Measurements from ENCODE around the gene CLDN11.

The CLDN11 gene

DNA sequence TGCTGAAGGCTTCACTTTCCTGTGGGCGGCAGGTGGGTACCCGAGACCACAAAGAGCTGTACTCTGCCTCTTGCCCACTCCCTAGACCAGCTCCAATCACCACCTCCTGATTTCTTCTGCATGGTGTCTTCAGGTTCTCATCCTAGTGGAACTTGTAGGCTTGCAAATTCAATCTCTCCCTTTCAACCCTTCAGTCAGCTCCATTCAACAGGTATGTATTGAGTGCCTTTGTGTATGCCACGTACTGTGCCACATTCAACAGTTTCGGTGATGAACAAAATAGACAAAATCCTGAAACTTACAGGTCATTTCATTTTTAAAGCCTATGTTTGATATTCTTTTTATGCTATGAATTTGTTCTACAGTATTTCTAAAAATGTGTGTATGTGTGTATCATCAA, 5.4 kb upstream of the CLDN11 start:
- Histone ChIP-seq H3K36me3 (ENCODE audit: control insufficient read depth, insufficient read depth, low read length) (no peaks in the 10 kb centered on the region), H3K27ac (ENCODE audit: low read length) (no peak overlapping the region), H3K4me1 (ENCODE audit: control insufficient read depth, insufficient read depth, low read length) (no peaks in the 10 kb centered on the region), H3K4me3 (ENCODE audit: low read length) (no peak overlapping the region), H3K9me3 (ENCODE audit: control insufficient read depth, insufficient read depth, low read length) (no peaks in the 10 kb centered on the region), H3K27me3 (ENCODE audit: control insufficient read depth, insufficient read depth, low read length) (no peaks in the 10 kb centered on the region; the same call in 1 of the 2 replicates)
- WGBS (ENCODE audit: insufficient coverage, insufficient read length) = no CpG with 5 or more reads among the region's 4 CpGs
- DNase-seq (ENCODE audit: low read depth, low spot score) = no peak

DNA sequence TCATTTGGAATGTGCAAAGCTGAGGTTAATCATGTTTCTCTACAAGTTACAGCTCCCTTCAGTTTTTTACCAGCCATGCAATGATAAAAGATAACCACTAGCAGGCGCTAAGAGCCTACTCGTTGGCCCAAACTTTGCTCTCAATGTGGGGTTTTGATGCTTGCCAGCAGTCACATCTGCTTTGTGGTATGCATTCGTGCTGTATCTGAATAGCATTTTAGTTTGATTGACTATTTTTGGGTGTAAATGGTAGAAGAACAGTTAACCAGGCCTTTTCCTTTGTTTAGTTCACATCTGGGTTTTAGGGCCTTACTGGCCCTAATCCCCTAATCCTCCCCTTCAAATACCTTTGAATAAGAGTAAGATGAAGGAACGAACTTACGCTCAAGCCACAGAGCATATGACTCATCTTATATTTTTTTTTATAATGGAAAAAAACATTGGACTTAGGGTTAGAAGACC, 4.4 kb upstream of the CLDN11 start:
- no peak for DNase-seq (ENCODE audit: low read depth, low spot score)
- no CpG with 5 or more reads among the region's 5 CpGs for WGBS (ENCODE audit: insufficient coverage, insufficient read length)

DNA sequence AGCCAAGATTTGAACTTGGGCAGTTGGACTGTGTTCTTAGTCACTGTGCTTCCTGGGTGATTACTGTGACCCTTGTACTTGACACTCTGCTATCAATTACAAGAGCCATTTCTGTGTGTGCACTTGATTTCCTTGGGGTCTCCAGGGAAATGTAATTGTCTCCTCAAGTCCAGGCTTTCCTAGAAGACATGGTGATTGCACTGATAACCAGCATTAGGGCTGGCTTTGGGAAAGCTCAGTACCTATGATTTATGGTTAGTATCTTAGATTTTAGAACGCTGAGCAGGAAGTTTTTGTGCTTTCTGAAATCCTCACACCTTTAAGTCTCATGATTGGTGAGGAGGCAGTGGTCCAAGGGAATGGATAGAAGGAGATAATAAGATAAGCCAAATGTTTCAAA, 1.6 kb upstream of the CLDN11 start:
- Histone ChIP-seq H3K36me3 (ENCODE audit: control insufficient read depth, insufficient read depth, low read length) (no peaks in the 10 kb centered on the region), H3K4me3 (ENCODE audit: low read length) (no peak overlapping the region), H3K27ac (ENCODE audit: low read length) (no peak overlapping the region), H3K4me1 (ENCODE audit: control insufficient read depth, insufficient read depth, low read length) (peaks cover 1% of the 10 kb centered on the region; the same call in 1 of the 2 replicates), H3K9me3 (ENCODE audit: control insufficient read depth, insufficient read depth, low read length) (no peaks in the 10 kb centered on the region), H3K27me3 (ENCODE audit: control insufficient read depth, insufficient read depth, low read length) (peaks cover 18% of the 10 kb centered on the region; the same call in 1 of the 2 replicates)
- no CpG with 5 or more reads among the region's 1 CpG for WGBS (ENCODE audit: insufficient coverage, insufficient read length)
- no peak for DNase-seq (ENCODE audit: low read depth, low spot score)

More for the DNA sequence above, 4.4 kb upstream of the CLDN11 start:
- Histone ChIP-seq H3K4me1 (ENCODE audit: control insufficient read depth, insufficient read depth, low read length) (0 out of 2 replicates have a peak, but pooled peaks cover 1% of the 10 kb centered on the region), H3K9me3 (ENCODE audit: control insufficient read depth, insufficient read depth, low read length) (no peaks in the 10 kb centered on the region), H3K4me3 (ENCODE audit: low read length) (no peak overlapping the region), H3K27me3 (ENCODE audit: control insufficient read depth, insufficient read depth, low read length) (peaks cover 5% of the 10 kb centered on the region; the same call in 1 of the 2 replicates), H3K36me3 (ENCODE audit: control insufficient read depth, insufficient read depth, low read length) (no peaks in the 10 kb centered on the region), H3K27ac (ENCODE audit: low read length) (no peak overlapping the region)

DNA sequence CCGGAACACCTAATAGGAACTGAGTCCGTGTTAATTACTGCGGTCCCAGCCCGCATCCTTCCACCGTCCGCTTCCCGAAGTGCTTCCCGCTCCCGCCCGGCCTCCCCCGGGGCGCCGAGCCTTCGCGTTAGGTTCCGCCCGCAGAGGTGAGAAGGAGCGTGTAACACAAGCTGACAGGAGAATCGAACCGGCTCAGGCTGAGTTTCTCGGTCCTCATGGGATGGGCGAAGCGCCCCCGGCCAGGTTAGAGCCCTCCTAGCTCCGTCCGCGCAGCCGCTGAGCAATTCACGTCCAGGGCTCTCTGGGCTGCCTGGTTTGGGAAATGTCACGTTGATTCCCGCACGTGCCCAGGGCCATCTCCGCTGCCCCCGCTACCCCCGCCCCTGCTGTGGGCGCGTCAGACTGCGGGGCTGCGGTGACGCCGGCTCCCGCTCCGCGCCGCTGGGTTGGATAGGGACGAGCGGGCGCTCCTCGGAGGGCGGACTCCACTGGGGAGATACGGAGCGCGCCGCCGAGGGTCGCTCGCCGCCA, 954 bp downstream of the CLDN11 start:
- Histone ChIP-seq H3K27ac (ENCODE audit: low read length) (no peak overlapping the region), H3K4me3 (ENCODE audit: low read length) (peak overlapping the region; percentile 0; the same call in 1 of the 2 replicates), H3K27me3 (ENCODE audit: control insufficient read depth, insufficient read depth, low read length) (peaks cover 18% of the 10 kb centered on the region; the same call in 1 of the 2 replicates), H3K4me1 (ENCODE audit: control insufficient read depth, insufficient read depth, low read length) (peaks cover 1% of the 10 kb centered on the region; the same call in 1 of the 2 replicates), H3K9me3 (ENCODE audit: control insufficient read depth, insufficient read depth, low read length) (no peaks in the 10 kb centered on the region), H3K36me3 (ENCODE audit: control insufficient read depth, insufficient read depth, low read length) (no peaks in the 10 kb centered on the region)
- WGBS (ENCODE audit: insufficient coverage, insufficient read length) = no CpG with 5 or more reads among the region's 58 CpGs
- DNase-seq (ENCODE audit: low read depth, low spot score) = no peak

DNA sequence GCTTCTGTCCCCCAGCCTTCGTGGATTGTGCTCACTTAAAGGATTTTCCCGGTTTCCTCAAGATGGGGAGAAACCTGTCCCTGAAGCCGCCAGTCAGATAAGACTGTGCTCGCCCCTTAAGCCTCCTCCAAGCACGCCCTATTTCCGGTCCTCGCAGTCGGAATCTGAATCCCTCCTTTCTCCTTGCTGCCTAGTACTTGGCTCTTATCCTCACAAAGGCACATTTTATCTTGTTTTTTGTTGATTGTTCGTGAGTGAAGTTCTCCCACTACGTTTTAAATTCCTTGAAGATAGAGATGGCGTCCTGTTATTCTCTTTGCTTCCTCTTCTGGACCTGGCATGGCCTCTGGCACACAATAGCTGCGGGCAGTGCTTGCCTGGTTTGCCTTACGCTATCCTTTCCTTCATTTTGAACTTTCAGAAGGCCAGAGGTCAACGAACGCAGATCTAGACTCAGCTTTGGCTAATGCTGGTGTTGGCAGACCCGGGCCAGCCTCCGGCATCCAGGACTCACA, 1.7 kb downstream of the CLDN11 start:
- WGBS (ENCODE audit: insufficient coverage, insufficient read length) = no CpG with 5 or more reads among the region's 17 CpGs
- no peak for DNase-seq (ENCODE audit: low read depth, low spot score)
- no peaks in the 10 kb centered on the region for H3K36me3 ChIP-seq (ENCODE audit: control insufficient read depth, insufficient read depth, low read length)
- no peaks in the 10 kb centered on the region for H3K9me3 ChIP-seq (ENCODE audit: control insufficient read depth, insufficient read depth, low read length)
- peaks cover 1% of the 10 kb centered on the region; the same call in 1 of the 2 replicates for H3K4me1 ChIP-seq (ENCODE audit: control insufficient read depth, insufficient read depth, low read length)
- no peak overlapping the region for H3K27ac ChIP-seq (ENCODE audit: low read length)
- no peak overlapping the region; the same call in 1 of the 2 replicates for H3K4me3 ChIP-seq (ENCODE audit: low read length)
- H3K27me3 ChIP-seq (ENCODE audit: control insufficient read depth, insufficient read depth, low read length) = peaks cover 18% of the 10 kb centered on the region; the same call in 1 of the 2 replicates

DNA sequence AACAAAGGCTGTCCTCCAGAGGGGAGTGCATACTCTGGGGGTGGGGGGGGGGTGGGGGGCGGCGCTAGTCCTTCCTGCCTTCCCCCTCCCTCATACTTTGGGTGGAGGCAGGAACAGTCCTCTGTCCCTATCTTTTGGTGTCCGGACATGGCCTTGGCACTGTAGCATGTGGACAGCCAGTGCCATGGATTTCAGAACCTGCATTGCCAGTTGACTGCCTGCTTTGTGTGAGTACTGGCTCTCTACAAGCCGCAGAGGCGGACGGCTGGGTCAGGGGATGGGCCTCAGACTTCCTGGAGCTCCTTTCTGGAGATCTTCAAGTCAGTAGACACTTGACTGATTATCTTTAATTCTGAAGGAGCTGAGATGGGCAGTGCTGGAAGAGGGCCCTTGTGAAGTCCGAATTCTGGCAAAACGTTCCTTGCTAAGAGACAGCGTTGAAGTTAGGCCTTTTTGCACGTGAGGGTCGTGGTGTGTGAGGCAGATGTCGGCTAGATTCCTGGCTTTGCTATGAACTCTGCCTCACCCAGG, 2.5 kb downstream of the CLDN11 start:
- peaks cover 18% of the 10 kb centered on the region; the same call in 1 of the 2 replicates for H3K27me3 ChIP-seq (ENCODE audit: control insufficient read depth, insufficient read depth, low read length)
- no peak overlapping the region for H3K27ac ChIP-seq (ENCODE audit: low read length)
- DNase-seq (ENCODE audit: low read depth, low spot score) = no peak
- peaks cover 3% of the 10 kb centered on the region; the same call in 1 of the 2 replicates for H3K4me1 ChIP-seq (ENCODE audit: control insufficient read depth, insufficient read depth, low read length)
- no CpG with 5 or more reads among the region's 12 CpGs for WGBS (ENCODE audit: insufficient coverage, insufficient read length)
- H3K9me3 ChIP-seq (ENCODE audit: control insufficient read depth, insufficient read depth, low read length) = no peaks in the 10 kb centered on the region
- H3K36me3 ChIP-seq (ENCODE audit: control insufficient read depth, insufficient read depth, low read length) = no peaks in the 10 kb centered on the region
- H3K4me3 ChIP-seq (ENCODE audit: low read length) = no peak overlapping the region

DNA sequence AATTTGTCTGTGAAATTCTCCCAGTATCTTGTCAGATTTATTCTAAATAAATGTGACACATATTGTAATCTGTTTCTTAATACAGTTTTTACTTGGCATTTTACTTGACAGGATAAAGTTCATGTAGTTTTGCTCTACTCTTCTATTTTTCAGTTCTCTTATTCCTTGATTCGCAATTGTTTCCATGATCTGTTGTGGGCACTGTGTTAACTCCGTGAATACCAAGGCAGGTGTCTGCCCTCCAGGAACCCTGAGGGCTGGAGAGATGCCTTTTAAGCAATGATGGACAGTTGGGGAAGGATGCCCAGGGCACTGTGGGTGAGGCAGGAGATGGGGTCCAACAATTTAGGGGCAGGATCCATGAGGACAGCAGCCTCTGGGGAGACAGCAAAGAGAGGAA, 3.1 kb downstream of the CLDN11 start:
- H3K9me3 ChIP-seq (ENCODE audit: control insufficient read depth, insufficient read depth, low read length) = no peaks in the 10 kb centered on the region

DNA sequence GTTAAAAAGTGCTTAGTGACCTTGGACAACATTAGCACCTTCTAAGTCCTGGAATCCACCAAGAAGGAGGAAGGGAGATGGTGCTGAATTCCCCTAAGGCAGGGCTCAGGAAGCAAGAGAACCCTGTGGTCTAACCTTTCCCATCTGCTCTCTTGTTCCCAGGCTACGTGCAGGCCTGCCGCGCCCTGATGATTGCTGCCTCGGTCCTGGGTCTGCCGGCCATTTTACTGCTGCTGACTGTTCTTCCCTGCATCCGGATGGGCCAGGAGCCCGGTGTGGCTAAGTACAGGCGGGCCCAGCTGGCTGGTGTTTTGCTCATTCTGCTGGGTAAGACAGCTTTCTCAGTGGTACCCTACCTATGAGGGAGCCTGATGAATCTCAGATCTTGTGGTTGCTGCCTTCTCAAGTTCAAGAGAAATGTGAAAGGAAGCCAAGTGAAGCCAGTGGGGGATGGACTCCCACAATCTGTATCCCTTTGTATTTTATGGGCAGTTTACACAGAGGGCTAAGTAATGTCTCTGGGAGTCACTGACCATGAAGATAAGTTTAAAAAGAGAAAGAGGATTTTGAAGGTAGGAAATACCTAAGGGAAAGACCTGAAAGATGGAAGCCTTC, 4.4 kb downstream of the CLDN11 start:
- Histone ChIP-seq H3K27me3 (ENCODE audit: control insufficient read depth, insufficient read depth, low read length) (peaks cover 18% of the 10 kb centered on the region; the same call in 1 of the 2 replicates), H3K4me3 (ENCODE audit: low read length) (no peak overlapping the region), H3K36me3 (ENCODE audit: control insufficient read depth, insufficient read depth, low read length) (no peaks in the 10 kb centered on the region), H3K27ac (ENCODE audit: low read length) (no peak overlapping the region), H3K9me3 (ENCODE audit: control insufficient read depth, insufficient read depth, low read length) (no peaks in the 10 kb centered on the region), H3K4me1 (ENCODE audit: control insufficient read depth, insufficient read depth, low read length) (peaks cover 3% of the 10 kb centered on the region; the same call in 1 of the 2 replicates)
- no peak for DNase-seq (ENCODE audit: low read depth, low spot score)
- WGBS (ENCODE audit: insufficient coverage, insufficient read length) = no CpG with 5 or more reads among the region's 8 CpGs

More for the DNA sequence above, 3.1 kb downstream of the CLDN11 start:
- H3K36me3 ChIP-seq (ENCODE audit: control insufficient read depth, insufficient read depth, low read length) = no peaks in the 10 kb centered on the region
- no CpG with 5 or more reads among the region's 2 CpGs for WGBS (ENCODE audit: insufficient coverage, insufficient read length)
- peaks cover 18% of the 10 kb centered on the region; the same call in 1 of the 2 replicates for H3K27me3 ChIP-seq (ENCODE audit: control insufficient read depth, insufficient read depth, low read length)
- peaks cover 3% of the 10 kb centered on the region; the same call in 1 of the 2 replicates for H3K4me1 ChIP-seq (ENCODE audit: control insufficient read depth, insufficient read depth, low read length)
- H3K27ac ChIP-seq (ENCODE audit: low read length) = no peak overlapping the region
- no peak for DNase-seq (ENCODE audit: low read depth, low spot score)
- H3K4me3 ChIP-seq (ENCODE audit: low read length) = no peak overlapping the region

DNA sequence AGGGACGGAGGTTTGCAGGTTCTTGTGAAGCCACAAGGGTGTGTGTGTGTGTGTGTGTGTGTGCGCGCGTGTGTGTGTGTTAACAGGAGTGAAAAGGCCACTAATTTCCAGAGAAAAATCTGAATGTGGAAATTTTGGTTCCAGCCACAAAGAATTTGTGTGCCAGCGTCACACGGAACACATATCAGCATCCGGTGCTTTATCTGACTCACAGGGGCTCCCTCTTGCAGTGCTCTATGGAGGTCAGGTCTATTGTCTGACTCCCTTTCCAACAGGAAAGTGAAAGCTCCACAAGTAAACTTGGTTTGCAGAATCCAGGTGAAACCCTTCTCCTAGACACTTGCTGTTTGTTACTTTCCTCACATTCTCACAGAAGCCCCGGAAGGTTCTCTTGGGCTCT, 6.2 kb downstream of the CLDN11 start:
- H3K9me3 ChIP-seq (ENCODE audit: control insufficient read depth, insufficient read depth, low read length) = no peaks in the 10 kb centered on the region
- no peak overlapping the region for H3K4me3 ChIP-seq (ENCODE audit: low read length)
- H3K36me3 ChIP-seq (ENCODE audit: control insufficient read depth, insufficient read depth, low read length) = no peaks in the 10 kb centered on the region
- DNase-seq (ENCODE audit: low read depth, low spot score) = no peak
- H3K4me1 ChIP-seq (ENCODE audit: control insufficient read depth, insufficient read depth, low read length) = peaks cover 2% of the 10 kb centered on the region; the same call in 1 of the 2 replicates
- H3K27me3 ChIP-seq (ENCODE audit: control insufficient read depth, insufficient read depth, low read length) = peaks cover 8% of the 10 kb centered on the region; the same call in 1 of the 2 replicates
- no peak overlapping the region for H3K27ac ChIP-seq (ENCODE audit: low read length)
- no CpG with 5 or more reads among the region's 8 CpGs for WGBS (ENCODE audit: insufficient coverage, insufficient read length)

DNA sequence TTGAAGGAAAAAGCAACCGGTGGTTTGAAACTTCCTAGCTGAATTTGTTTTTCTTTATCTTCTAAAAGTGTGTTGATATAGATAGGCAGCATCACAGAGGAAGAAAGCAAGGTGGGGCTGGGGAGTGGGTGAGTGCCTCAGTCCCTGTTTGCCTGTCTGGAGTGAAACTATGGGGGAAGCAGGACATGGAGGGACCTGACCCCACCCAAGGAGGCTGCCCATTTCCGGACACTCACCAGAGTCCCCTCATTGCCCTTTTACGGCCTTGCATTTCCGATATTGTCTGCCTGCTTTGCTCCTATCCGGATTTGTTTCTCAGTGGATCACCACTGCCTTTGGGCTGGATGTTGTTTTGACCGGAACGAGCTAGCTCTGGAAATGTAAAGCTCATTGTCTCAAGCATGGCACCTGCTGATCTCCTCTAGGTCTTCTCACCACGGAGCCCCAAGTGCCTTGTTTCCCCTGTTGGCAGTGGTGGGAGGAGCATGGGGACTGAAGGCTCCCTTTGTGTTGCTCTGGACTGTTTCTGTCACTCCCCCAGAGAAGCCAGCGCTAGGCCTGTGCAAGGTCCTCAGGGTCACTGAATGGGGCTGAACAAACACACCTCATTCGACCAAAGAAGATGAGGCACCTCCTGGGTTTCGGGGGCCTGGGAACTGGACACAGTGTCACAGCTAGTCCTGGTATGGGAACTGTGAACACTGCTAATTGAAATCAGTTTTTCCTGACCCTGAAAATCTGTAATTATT, 7.0 kb downstream of the CLDN11 start:
- H3K27me3 ChIP-seq (ENCODE audit: control insufficient read depth, insufficient read depth, low read length) = peaks cover under 1% of the 10 kb centered on the region; the same call in 1 of the 2 replicates
- no peaks in the 10 kb centered on the region for H3K9me3 ChIP-seq (ENCODE audit: control insufficient read depth, insufficient read depth, low read length)
- peaks cover 2% of the 10 kb centered on the region; the same call in 1 of the 2 replicates for H3K4me1 ChIP-seq (ENCODE audit: control insufficient read depth, insufficient read depth, low read length)
- WGBS (ENCODE audit: insufficient coverage, insufficient read length) = no CpG with 5 or more reads among the region's 11 CpGs
- no peak overlapping the region for H3K27ac ChIP-seq (ENCODE audit: low read length)
- H3K4me3 ChIP-seq (ENCODE audit: low read length) = no peak overlapping the region
- H3K36me3 ChIP-seq (ENCODE audit: control insufficient read depth, insufficient read depth, low read length) = no peaks in the 10 kb centered on the region
- DNase-seq (ENCODE audit: low read depth, low spot score) = no peak
